Breast epithelium (tissue), 4 donors: ENCODE data around the gene LYVE1. TPM values are rescaled to one million over a fixed set of nuclear protein-coding genes. Genes with fewer than 3 reads are reported as not detected.

Experiments
- DNase-seq, 2 donors: peaks; one replicate each; pipeline ENCODE4 v3.0.0-alpha.2; 2019; ENCODE audit warnings: low spot score in 2 of 2
- H3K27ac ChIP-seq, 2 donors: fragments of 200-600 bp; sonication (generic) in 1 of 2; one replicate each; pipeline ENCODE4 v1.5.1; 2016 to 2019; ENCODE audit warnings: mild to moderate bottlenecking in 1 of 2
- H3K27me3 ChIP-seq, 2 donors: fragments of 200-600 bp; sonication (generic) in 1 of 2; one replicate each; pipeline versions ENCODE4 v1.5.1 to v1.6.0; 2017 to 2019; ENCODE audit warnings: control low read depth in 1 of 2, mild to moderate bottlenecking in 1 of 2
- H3K36me3 ChIP-seq: fragments of 200-600 bp; one replicate; pipeline ENCODE4 v1.5.1; 2019
- H3K4me1 ChIP-seq, 2 donors: fragments of 200-600 bp; sonication (generic); one replicate each; pipeline ENCODE4 v1.5.1; 2016 to 2019; ENCODE audit warnings: control low read depth in 1 of 2
- H3K4me3 ChIP-seq, 3 donors: fragments of 200-600 bp; sonication (generic); 1 replicate in 2 of 3; 2 replicates in 1 of 3; pipeline ENCODE4 v1.5.1; 2016 to 2019; ENCODE audit warnings: mild to moderate bottlenecking in 3 of 3, moderate library complexity in 2 of 3
- H3K9me3 ChIP-seq, 2 donors: fragments of 200-600 bp; sonication (generic) in 1 of 2; one replicate each; pipeline ENCODE4 v1.5.1; 2016 to 2019; ENCODE audit warnings: control low read depth in 1 of 2
- POLR2A ChIP-seq: fragments of 450-650 bp; IDR thresholded peaks from one replicate; pipeline ENCODE4 v1.6.1; 2016; ENCODE audit warnings: antibody characterized with exemption, mild to moderate bottlenecking, moderate library complexity
- POLR2AphosphoS5 ChIP-seq, 3 donors: sonication (generic); formaldehyde crosslinking; IDR thresholded peaks; one replicate each; pipeline ENCODE4 v1.6.1; 2017; ENCODE audit warnings: antibody characterized with exemption in 3 of 3
- intact Hi-C: fragments of 100-400 bp; cut with DNase I; formaldehyde crosslinking; loops from one replicate; pipeline ENCODE4 v1.15.1; 2023; ENCODE audit warnings: low total_unique reads
- total RNA-seq, 3 donors: library from RNA; depleted of rRNA; stranded (reverse); fragments of >200 nt; gene quantifications; one replicate each; pipeline ENCODE4 v1.1.0, GENCODE V29; 2016
- TF ChIP-seq, protein P1 (sequence below), 3 donors: fragments of 450-650 bp; IDR thresholded peaks; one replicate each; pipeline ENCODE4 v1.5.1; 2016 to 2017; ENCODE audit warnings: antibody characterized with exemption in 3 of 3, mild to moderate bottlenecking in 3 of 3, moderate library complexity in 3 of 3

The LYVE1 gene
- total RNA-seq, 3 donors from 2014 or later = 39.2 to 218 (median 51.8) TPM

DNA sequence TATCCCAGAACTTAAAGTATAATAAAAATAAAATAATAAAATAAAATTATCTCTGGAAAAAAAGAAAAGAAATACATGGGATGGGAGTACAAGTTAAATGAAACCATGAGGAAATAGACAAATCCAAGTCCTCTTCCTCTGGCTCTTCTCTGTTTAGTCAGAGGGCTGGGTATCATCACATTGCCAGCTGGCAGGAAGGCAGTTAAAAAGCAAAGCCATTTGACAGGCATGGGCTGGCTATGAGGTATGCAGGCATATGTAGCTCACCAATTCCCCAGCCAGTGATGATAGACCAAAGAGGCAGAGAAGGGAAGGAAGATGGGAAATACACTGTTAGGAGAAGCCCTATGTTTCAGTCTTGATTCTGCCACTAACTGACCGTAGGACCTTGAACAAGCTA, 6.5 kb downstream of the LYVE1 start:
- Histone ChIP-seq H3K4me1 (no peaks in the 10 kb centered on the region), H3K36me3 (no peaks in the 10 kb centered on the region), H3K4me3 (no peak overlapping the region), H3K9me3 (no peaks in the 10 kb centered on the region), H3K27me3 (no peaks in the 10 kb centered on the region), H3K27ac (no peak overlapping the region)
- TF ChIP-seq POLR2A (no peak), POLR2AphosphoS5 (IDR thresholded peaks at IDR 0.05) (no peak)
- TF ChIP-seq, protein P1, sequence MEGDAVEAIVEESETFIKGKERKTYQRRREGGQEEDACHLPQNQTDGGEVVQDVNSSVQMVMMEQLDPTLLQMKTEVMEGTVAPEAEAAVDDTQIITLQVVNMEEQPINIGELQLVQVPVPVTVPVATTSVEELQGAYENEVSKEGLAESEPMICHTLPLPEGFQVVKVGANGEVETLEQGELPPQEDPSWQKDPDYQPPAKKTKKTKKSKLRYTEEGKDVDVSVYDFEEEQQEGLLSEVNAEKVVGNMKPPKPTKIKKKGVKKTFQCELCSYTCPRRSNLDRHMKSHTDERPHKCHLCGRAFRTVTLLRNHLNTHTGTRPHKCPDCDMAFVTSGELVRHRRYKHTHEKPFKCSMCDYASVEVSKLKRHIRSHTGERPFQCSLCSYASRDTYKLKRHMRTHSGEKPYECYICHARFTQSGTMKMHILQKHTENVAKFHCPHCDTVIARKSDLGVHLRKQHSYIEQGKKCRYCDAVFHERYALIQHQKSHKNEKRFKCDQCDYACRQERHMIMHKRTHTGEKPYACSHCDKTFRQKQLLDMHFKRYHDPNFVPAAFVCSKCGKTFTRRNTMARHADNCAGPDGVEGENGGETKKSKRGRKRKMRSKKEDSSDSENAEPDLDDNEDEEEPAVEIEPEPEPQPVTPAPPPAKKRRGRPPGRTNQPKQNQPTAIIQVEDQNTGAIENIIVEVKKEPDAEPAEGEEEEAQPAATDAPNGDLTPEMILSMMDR (IDR thresholded peaks at IDR 0.05) = no peak
- intact Hi-C loops = no loop called here
- no peak for DNase-seq

GRCh38 chr11:10561043-10561818, 7.2 kb downstream of the LYVE1 start:
- DNase-seq = no peak
- Histone ChIP-seq H3K4me1 (no peaks in the 10 kb centered on the region), H3K27ac (no peak overlapping the region), H3K9me3 (no peaks in the 10 kb centered on the region), H3K27me3 (no peaks in the 10 kb centered on the region), H3K36me3 (no peaks in the 10 kb centered on the region), H3K4me3 (no peak overlapping the region)
- no peak for TF ChIP-seq POLR2A
- no peak for TF ChIP-seq POLR2AphosphoS5 (IDR thresholded peaks at IDR 0.05)
- TF ChIP-seq, protein P1 (IDR thresholded peaks at IDR 0.05) = no peak
- intact Hi-C loops = no loop called here

GRCh38 chr11:10558288-10558687, 10.2 kb downstream of the LYVE1 start:
- no peak overlapping the region for H3K27ac ChIP-seq
- DNase-seq = no peak
- H3K4me3 ChIP-seq = no peak overlapping the region
- no peak for TF ChIP-seq POLR2AphosphoS5 (IDR thresholded peaks at IDR 0.05)
- no peak for TF ChIP-seq POLR2A
- TF ChIP-seq, protein P1 (IDR thresholded peaks at IDR 0.05) = no peak
- no peaks in the 10 kb centered on the region for H3K36me3 ChIP-seq
- no peaks in the 10 kb centered on the region for H3K9me3 ChIP-seq
- no peaks in the 10 kb centered on the region for H3K27me3 ChIP-seq
- H3K4me1 ChIP-seq = no peaks in the 10 kb centered on the region
- intact Hi-C loops = no loop called here

- no peak for DNase-seq
- H3K4me3 ChIP-seq = no peak overlapping the region
- intact Hi-C loops = no loop called here
- no peaks in the 10 kb centered on the region for H3K9me3 ChIP-seq
- H3K27me3 ChIP-seq = no peaks in the 10 kb centered on the region
- no peaks in the 10 kb centered on the region for H3K4me1 ChIP-seq
- H3K27ac ChIP-seq = no peak overlapping the region
- TF ChIP-seq POLR2A = no peak
- TF ChIP-seq, protein P1 (IDR thresholded peaks at IDR 0.05) = no peak
- no peak for TF ChIP-seq POLR2AphosphoS5 (IDR thresholded peaks at IDR 0.05)
- no peaks in the 10 kb centered on the region for H3K36me3 ChIP-seq
Measured at GRCh38 chr11:10556590-10556989, 11.9 kb downstream of the LYVE1 start.

- Histone ChIP-seq H3K9me3 (no peaks in the 10 kb centered on the region), H3K36me3 (no peaks in the 10 kb centered on the region), H3K27ac (no peak overlapping the region), H3K4me1 (no peaks in the 10 kb centered on the region), H3K4me3 (no peak overlapping the region), H3K27me3 (no peaks in the 10 kb centered on the region)
- TF ChIP-seq POLR2AphosphoS5 (IDR thresholded peaks at IDR 0.05) (no peak), POLR2A (no peak)
- TF ChIP-seq, protein P1 (IDR thresholded peaks at IDR 0.05) = no peak
- intact Hi-C loops = no loop called here
- DNase-seq = no peak
Measured at GRCh38 chr11:10551845-10552352, 16.6 kb downstream of the LYVE1 start.
